Measurements from ENCODE around the gene MSI1. TPM values are rescaled to one million over a fixed set of nuclear protein-coding genes. Genes with fewer than 3 reads are reported as not detected.

Gene MSI1
- total and polyA plus RNA-seq, 10 of the 15 experiments (the other 5 are each of a cell fraction or from before 2014, with no cell fraction given) = 0.04 TPM; not detected in 9

GRCh38 chr12:120331390-120331789 is 37.6 kb downstream of the MSI1 start:
- Histone ChIP-seq H3K4me3 (no peak overlapping the region), H3K27ac (ENCODE audit: control insufficient read depth, insufficient read depth) (no peak overlapping the region), H3K27me3 (replicated peaks in 1 of 2; ENCODE audit: control insufficient read depth in 2 of 2, insufficient read depth in 2 of 2, low read length in 1 of 2) (no peaks in the 10 kb centered on the region; a peak in 1 of 4 replicates), H3K9ac (ENCODE audit: control insufficient read depth, insufficient read depth, low read length) (no peak overlapping the region), H3K79me2 (ENCODE audit: control insufficient read depth, insufficient read depth, low read length) (no peaks in the 10 kb centered on the region), H3K4me2 (ENCODE audit: control insufficient read depth, insufficient read depth) (no peak overlapping the region), H3K9me3 (replicated peaks; ENCODE audit: control insufficient read depth, insufficient read depth, low read length) (peaks cover 2% of the 10 kb centered on the region; the same call in 2 of the 3 replicates), H2AFZ (ENCODE audit: control insufficient read depth, low read depth, low read length) (no peak overlapping the region), H4K20me1 (ENCODE audit: control insufficient read depth, insufficient read depth) (no peaks in the 10 kb centered on the region), H3K4me1 (ENCODE audit: control insufficient read depth, insufficient read depth, low read length) (no peaks in the 10 kb centered on the region), H3K36me3 (ENCODE audit: control insufficient read depth in 2 of 2, insufficient read depth in 2 of 2, low read length in 1 of 2) (no peaks in the 10 kb centered on the region)
- ChIA-PET POLR2A (interaction anchor here (0.6 kb wide), 1 partner anchor 100 kb away, joined by 5 read pairs; no protein-coding TSS in a partner anchor), RAD21 (ENCODE audit: unreplicated experiment) (no interaction called here), CTCF (no interaction called here), SMC1A (ENCODE audit: uncharacterized antibody, unreplicated experiment) (no interaction called here)
- ATAC-seq (no peak), DNase-seq (ENCODE audit: low read depth, low spot score) (no peak), FAIRE-seq (no peak)
- no TSS peak for BruUV-seq (replicated peaks)
- in situ Hi-C loops (cut with MboI) (no loop called here), intact Hi-C loops (cut with micrococcal nuclease; ENCODE audit: unreplicated experiment) (no loop called here)
- 60% methylated on average over 3 of the region's 3 CpGs for WGBS (ENCODE audit: insufficient coverage, insufficient replicate concordance, low lambda C conversion rate, missing lambda C conversion rate)
- TF ChIP-seq RFX5 (IDR thresholded peaks at IDR 0.05; ENCODE audit: low read depth, low read length) = no peak
- TF ChIP-seq, protein P1, sequence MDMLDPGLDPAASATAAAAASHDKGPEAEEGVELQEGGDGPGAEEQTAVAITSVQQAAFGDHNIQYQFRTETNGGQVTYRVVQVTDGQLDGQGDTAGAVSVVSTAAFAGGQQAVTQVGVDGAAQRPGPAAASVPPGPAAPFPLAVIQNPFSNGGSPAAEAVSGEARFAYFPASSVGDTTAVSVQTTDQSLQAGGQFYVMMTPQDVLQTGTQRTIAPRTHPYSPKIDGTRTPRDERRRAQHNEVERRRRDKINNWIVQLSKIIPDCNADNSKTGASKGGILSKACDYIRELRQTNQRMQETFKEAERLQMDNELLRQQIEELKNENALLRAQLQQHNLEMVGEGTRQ (IDR thresholded peaks at IDR 0.05; ENCODE audit: borderline replicate concordance, low read depth, low read length) = no peak
- TF ChIP-seq, protein P2, sequence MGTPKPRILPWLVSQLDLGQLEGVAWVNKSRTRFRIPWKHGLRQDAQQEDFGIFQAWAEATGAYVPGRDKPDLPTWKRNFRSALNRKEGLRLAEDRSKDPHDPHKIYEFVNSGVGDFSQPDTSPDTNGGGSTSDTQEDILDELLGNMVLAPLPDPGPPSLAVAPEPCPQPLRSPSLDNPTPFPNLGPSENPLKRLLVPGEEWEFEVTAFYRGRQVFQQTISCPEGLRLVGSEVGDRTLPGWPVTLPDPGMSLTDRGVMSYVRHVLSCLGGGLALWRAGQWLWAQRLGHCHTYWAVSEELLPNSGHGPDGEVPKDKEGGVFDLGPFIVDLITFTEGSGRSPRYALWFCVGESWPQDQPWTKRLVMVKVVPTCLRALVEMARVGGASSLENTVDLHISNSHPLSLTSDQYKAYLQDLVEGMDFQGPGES (IDR thresholded peaks at IDR 0.05) = no peak
- TF ChIP-seq PAX8 (IDR thresholded peaks at IDR 0.05) = no peak
- TF ChIP-seq NR2C1 (IDR thresholded peaks at IDR 0.05) = no peak
- TF ChIP-seq WRNIP1 (IDR thresholded peaks at IDR 0.05; ENCODE audit: borderline replicate concordance, low read depth, low read length) = no peak
- no peak for TF ChIP-seq BRCA1 (IDR thresholded peaks at IDR 0.05; ENCODE audit: low read depth, low read length)
- no peak for TF ChIP-seq HDAC6 (IDR thresholded peaks at IDR 0.05; ENCODE audit: unreplicated experiment)

Measured in GM12878 (cell line).